ENCODE data around the gene RPL19.

The RPL19 gene

GRCh38 chr17:39230361-39230760, 30.3 kb downstream of the RPL19 start:
- Histone ChIP-seq H3K36me3 (ENCODE audit: control insufficient read depth in 1 of 2, insufficient read depth in 2 of 2, low read length in 2 of 2) (no peaks in the 10 kb centered on the region), H3K27ac (ENCODE audit: low read depth, low read length) (no peak overlapping the region), H3K9ac (ENCODE audit: low read depth in 1 of 2, low read length in 2 of 2) (no peak overlapping the region), H3K4me1 (ENCODE audit: control insufficient read depth in 1 of 2, insufficient read depth in 2 of 2, low read length in 2 of 2) (peaks cover 4 to 12% of the 10 kb centered on the region in 2 donors), H3K4me3 (ENCODE audit: low read depth in 1 of 2, low read length in 2 of 2) (no peak overlapping the region), H3K9me3 (ENCODE audit: control insufficient read depth in 1 of 2, low read length in 2 of 2) (no peaks in the 10 kb centered on the region), H3K27me3 (ENCODE audit: control insufficient read depth in 1 of 2, insufficient read depth in 2 of 2, low read length in 2 of 2) (peaks cover 31 to 38% of the 10 kb centered on the region in 2 donors)

GRCh38 chr17:39231091-39231561, 31.0 kb downstream of the RPL19 start:
- Histone ChIP-seq H3K9ac (ENCODE audit: low read depth in 1 of 2, low read length in 2 of 2) (no peak overlapping the region), H3K4me1 (ENCODE audit: control insufficient read depth in 1 of 2, insufficient read depth in 2 of 2, low read length in 2 of 2) (peaks cover 4 to 8% of the 10 kb centered on the region in 2 donors), H3K27ac (ENCODE audit: low read depth, low read length) (no peak overlapping the region), H3K9me3 (ENCODE audit: control insufficient read depth in 1 of 2, low read length in 2 of 2) (no peaks in the 10 kb centered on the region), H3K27me3 (ENCODE audit: control insufficient read depth in 1 of 2, insufficient read depth in 2 of 2, low read length in 2 of 2) (peaks cover 25 to 33% of the 10 kb centered on the region in 2 donors), H3K36me3 (ENCODE audit: control insufficient read depth in 1 of 2, insufficient read depth in 2 of 2, low read length in 2 of 2) (no peaks in the 10 kb centered on the region), H3K4me3 (ENCODE audit: low read depth in 1 of 2, low read length in 2 of 2) (no peak overlapping the region)

DNA sequence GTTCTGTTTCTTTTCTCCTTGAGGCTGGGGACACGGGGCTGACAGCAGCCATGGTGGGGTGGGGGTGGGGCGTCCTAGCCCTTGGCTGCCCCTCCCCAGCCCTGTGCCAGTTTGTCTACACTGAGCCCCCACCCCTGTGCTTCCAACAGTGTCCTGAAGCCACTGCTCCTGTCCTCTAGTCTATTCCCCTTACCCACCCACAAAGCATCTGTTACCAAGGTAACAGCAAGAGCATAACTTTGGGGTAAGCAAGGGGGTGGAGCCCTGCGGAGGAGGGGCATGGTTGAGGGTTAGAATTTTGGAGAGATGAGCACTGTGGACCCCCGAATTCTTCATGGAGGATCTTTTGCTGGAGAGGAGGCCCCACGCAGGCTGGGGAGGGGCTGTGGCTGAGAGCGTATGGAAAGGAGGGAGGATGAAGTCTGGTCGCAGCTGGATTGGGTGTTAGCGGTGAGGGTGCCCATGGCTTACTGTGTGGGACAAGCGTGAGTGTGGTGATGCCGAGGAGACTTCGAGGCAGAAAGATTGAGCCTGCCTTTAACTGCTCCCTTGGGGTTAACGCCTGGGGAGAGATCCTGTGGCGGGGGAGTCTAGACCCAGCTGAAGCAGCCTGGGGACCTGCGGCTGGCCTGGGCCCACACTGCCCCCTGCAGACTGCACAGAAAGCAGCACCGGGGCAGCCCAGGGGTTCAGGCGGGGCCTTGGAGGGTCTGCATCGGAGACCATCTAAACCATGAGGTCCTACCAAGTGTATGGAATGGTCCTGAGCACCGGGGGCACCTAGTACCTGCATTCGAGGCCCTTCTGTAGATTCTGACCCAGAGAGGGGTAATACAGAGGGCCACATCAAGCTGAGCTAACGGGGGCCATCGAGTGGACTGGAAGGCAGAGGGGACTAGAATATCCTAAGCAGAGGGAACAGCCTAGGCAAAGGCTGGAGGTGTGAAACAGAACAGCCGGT, 31.8 kb downstream of the RPL19 start:
- Histone ChIP-seq H3K27me3 (ENCODE audit: control insufficient read depth in 1 of 2, insufficient read depth in 2 of 2, low read length in 2 of 2) (peaks cover 19 to 29% of the 10 kb centered on the region in 2 donors), H3K36me3 (ENCODE audit: control insufficient read depth in 1 of 2, insufficient read depth in 2 of 2, low read length in 2 of 2) (no peaks in the 10 kb centered on the region), H3K9ac (ENCODE audit: low read depth in 1 of 2, low read length in 2 of 2) (no peak overlapping the region), H3K27ac (ENCODE audit: low read depth, low read length) (no peak overlapping the region), H3K4me3 (ENCODE audit: low read depth in 1 of 2, low read length in 2 of 2) (peak overlapping the region; percentile 3 to 5), H3K9me3 (ENCODE audit: control insufficient read depth in 1 of 2, low read length in 2 of 2) (no peaks in the 10 kb centered on the region), H3K4me1 (ENCODE audit: control insufficient read depth in 1 of 2, insufficient read depth in 2 of 2, low read length in 2 of 2) (peaks cover 0 to 5% of the 10 kb centered on the region in 2 donors)

DNA sequence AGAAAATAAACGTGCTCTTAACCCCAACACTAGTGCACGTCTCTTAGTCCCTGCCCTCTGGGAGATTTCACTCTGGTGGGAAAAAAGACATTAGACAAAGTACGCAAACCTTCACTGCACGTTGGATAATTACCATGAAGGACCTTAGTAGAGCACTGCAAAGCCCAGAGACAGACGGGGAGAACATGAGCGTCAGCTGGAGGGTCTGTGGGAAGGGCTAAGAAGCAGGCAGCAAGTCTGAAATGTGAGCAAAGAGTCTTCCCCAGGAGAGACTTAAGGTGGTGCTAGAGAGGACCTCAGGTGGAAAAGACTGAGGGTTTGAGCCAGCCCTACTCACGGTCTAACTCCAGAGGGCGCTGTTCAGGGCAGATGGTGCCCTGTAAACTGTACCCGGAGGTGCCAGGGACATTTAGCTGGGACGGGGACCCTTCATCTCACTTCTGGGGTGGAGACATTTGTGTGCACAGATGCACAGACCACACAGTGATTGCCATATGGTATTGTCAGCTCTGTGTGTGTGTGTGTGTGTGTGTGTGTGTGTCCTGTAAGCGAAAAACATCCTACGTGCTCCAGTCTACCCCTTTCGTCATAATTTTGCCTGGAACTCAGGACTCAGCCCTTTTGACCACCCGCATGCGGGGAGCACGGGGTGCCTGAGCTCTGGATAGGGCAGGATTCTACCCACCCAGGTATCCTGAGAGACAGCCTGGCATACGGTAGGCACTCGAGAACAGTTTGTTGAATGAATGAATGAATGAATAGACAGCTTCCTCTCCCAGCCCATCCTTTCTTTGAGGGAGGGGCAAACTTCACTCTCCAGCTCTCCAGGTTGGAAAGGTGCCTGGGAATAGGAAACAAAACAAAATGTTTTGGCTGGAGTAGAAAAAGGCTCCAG, 35.7 kb downstream of the RPL19 start:
- H3K27me3 ChIP-seq (ENCODE audit: control insufficient read depth in 1 of 2, insufficient read depth in 2 of 2, low read length in 2 of 2): peaks cover 18 to 22% of the 10 kb centered on the region in 2 donors

GRCh38 chr17:39236450-39236927, 36.4 kb downstream of the RPL19 start:
- no peak overlapping the region for H3K9ac ChIP-seq (ENCODE audit: low read depth in 1 of 2, low read length in 2 of 2)
- peaks cover 5 to 14% of the 10 kb centered on the region in 2 donors for H3K4me1 ChIP-seq (ENCODE audit: control insufficient read depth in 1 of 2, insufficient read depth in 2 of 2, low read length in 2 of 2)
- H3K36me3 ChIP-seq (ENCODE audit: control insufficient read depth in 1 of 2, insufficient read depth in 2 of 2, low read length in 2 of 2): no peaks in the 10 kb centered on the region
- no peaks in the 10 kb centered on the region for H3K9me3 ChIP-seq (ENCODE audit: control insufficient read depth in 1 of 2, low read length in 2 of 2)
- no peak overlapping the region for H3K27ac ChIP-seq (ENCODE audit: low read depth, low read length)
- no peak overlapping the region for H3K4me3 ChIP-seq (ENCODE audit: low read depth in 1 of 2, low read length in 2 of 2)
- H3K27me3 ChIP-seq (ENCODE audit: control insufficient read depth in 1 of 2, insufficient read depth in 2 of 2, low read length in 2 of 2): peaks cover 15 to 17% of the 10 kb centered on the region in 2 donors

More for the DNA sequence above, 35.7 kb downstream of the RPL19 start:
- peaks cover 5 to 14% of the 10 kb centered on the region in 2 donors for H3K4me1 ChIP-seq (ENCODE audit: control insufficient read depth in 1 of 2, insufficient read depth in 2 of 2, low read length in 2 of 2)
- no peaks in the 10 kb centered on the region for H3K9me3 ChIP-seq (ENCODE audit: control insufficient read depth in 1 of 2, low read length in 2 of 2)
- no peak overlapping the region for H3K27ac ChIP-seq (ENCODE audit: low read depth, low read length)
- H3K36me3 ChIP-seq (ENCODE audit: control insufficient read depth in 1 of 2, insufficient read depth in 2 of 2, low read length in 2 of 2): no peaks in the 10 kb centered on the region
- no peak overlapping the region for H3K4me3 ChIP-seq (ENCODE audit: low read depth in 1 of 2, low read length in 2 of 2)
- no peak overlapping the region for H3K9ac ChIP-seq (ENCODE audit: low read depth in 1 of 2, low read length in 2 of 2)

GRCh38 chr17:39236981-39237441, 36.9 kb downstream of the RPL19 start:
- H3K27me3 ChIP-seq (ENCODE audit: control insufficient read depth in 1 of 2, insufficient read depth in 2 of 2, low read length in 2 of 2): peaks cover 10 to 13% of the 10 kb centered on the region in 2 donors
- no peak overlapping the region for H3K4me3 ChIP-seq (ENCODE audit: low read depth in 1 of 2, low read length in 2 of 2)
- no peaks in the 10 kb centered on the region for H3K9me3 ChIP-seq (ENCODE audit: control insufficient read depth in 1 of 2, low read length in 2 of 2)
- H3K9ac ChIP-seq (ENCODE audit: low read depth in 1 of 2, low read length in 2 of 2): no peak overlapping the region
- no peaks in the 10 kb centered on the region for H3K36me3 ChIP-seq (ENCODE audit: control insufficient read depth in 1 of 2, insufficient read depth in 2 of 2, low read length in 2 of 2)
- peaks cover 5 to 11% of the 10 kb centered on the region in 2 donors for H3K4me1 ChIP-seq (ENCODE audit: control insufficient read depth in 1 of 2, insufficient read depth in 2 of 2, low read length in 2 of 2)
- H3K27ac ChIP-seq (ENCODE audit: low read depth, low read length): no peak overlapping the region

DNA sequence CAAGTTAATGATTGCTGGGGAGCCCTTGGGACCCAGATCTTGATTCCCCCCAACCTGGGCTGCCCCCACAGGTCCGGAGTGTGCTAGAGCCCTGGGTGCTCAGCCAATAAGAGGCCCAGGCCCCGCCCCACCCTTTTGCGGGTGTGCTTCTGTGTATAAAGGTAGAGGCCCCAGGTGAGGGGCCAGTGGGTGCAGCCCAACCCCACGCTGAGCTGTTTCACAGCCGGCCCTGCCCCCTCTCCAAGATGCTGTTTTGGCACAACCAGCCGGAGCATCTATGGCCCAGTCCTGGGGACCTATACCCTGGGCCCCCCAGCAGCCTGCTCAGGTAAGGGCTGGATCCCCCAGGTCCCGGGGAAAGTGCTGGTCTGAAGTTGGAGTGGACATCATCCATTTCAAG, 37.5 kb downstream of the RPL19 start:
- Histone ChIP-seq H3K27ac (ENCODE audit: low read depth, low read length) (no peak overlapping the region), H3K9me3 (ENCODE audit: control insufficient read depth in 1 of 2, low read length in 2 of 2) (no peaks in the 10 kb centered on the region), H3K36me3 (ENCODE audit: control insufficient read depth in 1 of 2, insufficient read depth in 2 of 2, low read length in 2 of 2) (no peaks in the 10 kb centered on the region), H3K27me3 (ENCODE audit: control insufficient read depth in 1 of 2, insufficient read depth in 2 of 2, low read length in 2 of 2) (peaks cover 8% of the 10 kb centered on the region in 2 donors), H3K4me1 (ENCODE audit: control insufficient read depth in 1 of 2, insufficient read depth in 2 of 2, low read length in 2 of 2) (peaks cover 5 to 9% of the 10 kb centered on the region in 2 donors), H3K4me3 (ENCODE audit: low read depth in 1 of 2, low read length in 2 of 2) (no peak overlapping the region), H3K9ac (ENCODE audit: low read depth in 1 of 2, low read length in 2 of 2) (no peak overlapping the region)

- Histone ChIP-seq H3K27ac (ENCODE audit: low read depth, low read length) (no peak overlapping the region), H3K36me3 (ENCODE audit: control insufficient read depth in 1 of 2, insufficient read depth in 2 of 2, low read length in 2 of 2) (no peaks in the 10 kb centered on the region), H3K9me3 (ENCODE audit: control insufficient read depth in 1 of 2, low read length in 2 of 2) (no peaks in the 10 kb centered on the region), H3K27me3 (ENCODE audit: control insufficient read depth in 1 of 2, insufficient read depth in 2 of 2, low read length in 2 of 2) (peaks cover 3 to 8% of the 10 kb centered on the region in 2 donors), H3K9ac (ENCODE audit: low read depth in 1 of 2, low read length in 2 of 2) (no peak overlapping the region), H3K4me3 (ENCODE audit: low read depth in 1 of 2, low read length in 2 of 2) (no peak overlapping the region), H3K4me1 (ENCODE audit: control insufficient read depth in 1 of 2, insufficient read depth in 2 of 2, low read length in 2 of 2) (peaks cover 5 to 9% of the 10 kb centered on the region in 2 donors)
Measured at GRCh38 chr17:39238311-39238972, 38.4 kb downstream of the RPL19 start.

GRCh38 chr17:39239640-39240314, 39.7 kb downstream of the RPL19 start:
- Histone ChIP-seq H3K9me3 (ENCODE audit: control insufficient read depth in 1 of 2, low read length in 2 of 2) (no peaks in the 10 kb centered on the region), H3K27ac (ENCODE audit: low read depth, low read length) (no peak overlapping the region), H3K36me3 (ENCODE audit: control insufficient read depth in 1 of 2, insufficient read depth in 2 of 2, low read length in 2 of 2) (no peaks in the 10 kb centered on the region), H3K4me1 (ENCODE audit: control insufficient read depth in 1 of 2, insufficient read depth in 2 of 2, low read length in 2 of 2) (peaks cover 8 to 9% of the 10 kb centered on the region in 2 donors), H3K27me3 (ENCODE audit: control insufficient read depth in 1 of 2, insufficient read depth in 2 of 2, low read length in 2 of 2) (peaks cover 3 to 8% of the 10 kb centered on the region in 2 donors), H3K4me3 (ENCODE audit: low read depth in 1 of 2, low read length in 2 of 2) (no peak overlapping the region), H3K9ac (ENCODE audit: low read depth in 1 of 2, low read length in 2 of 2) (no peak overlapping the region)

Data from duodenal mucosa (tissue), 2 donors.